Heart right ventricle (tissue), 16 donors: ENCODE measurements around the gene PARD3. TPM values are rescaled to one million over a fixed set of nuclear protein-coding genes. Genes with fewer than 3 reads are reported as not detected.
"Not testable (repeated sequence)": the region's sequence is repeated elsewhere in the genome, so short reads cannot be mapped to it uniquely, and the experiment has no call there.

Experiments
- ATAC-seq, 8 donors: fragments of 200-7000 bp; cut with Tn5 transposase; one replicate each; pipeline ENCODE4 v1.9.1; 2020; ENCODE audit warnings: mild to moderate bottlenecking in 8 of 8, moderate library complexity in 8 of 8, moderate number of reproducible peaks in 1 of 8
- DNase-seq, 2 donors: peaks; one replicate each; pipeline ENCODE4 v3.0.0-alpha.2; 2020
- H3K27ac ChIP-seq, 10 donors: fragments of 200-600 bp; sonication (generic) in 2 of 10; one replicate each; pipeline versions ENCODE4 v1.5.0 to v1.8.0; 2020 to 2022; ENCODE audit warnings: mild to moderate bottlenecking in 3 of 10
- H3K27me3 ChIP-seq, 7 donors: fragments of 200-600 bp; one replicate each; pipeline ENCODE4 v1.8.0; 2021 to 2022; ENCODE audit warnings: mild to moderate bottlenecking in 2 of 7
- H3K36me3 ChIP-seq, 9 donors: fragments of 200-600 bp; sonication (generic) in 1 of 9; one replicate each; pipeline versions ENCODE4 v1.5.0 to v1.8.0; 2020 to 2022; ENCODE audit warnings: mild to moderate bottlenecking in 2 of 9
- H3K4me1 ChIP-seq, 9 donors: fragments of 200-600 bp; sonication (generic) in 1 of 9; one replicate each; pipeline versions ENCODE4 v1.5.0 to v1.8.0; 2020 to 2022; ENCODE audit warnings: mild to moderate bottlenecking in 4 of 9
- H3K4me3 ChIP-seq, 10 donors: fragments of 200-600 bp; sonication (generic) in 2 of 10; one replicate each; pipeline versions ENCODE4 v1.5.0 to v1.8.0; 2020 to 2022; ENCODE audit warnings: mild to moderate bottlenecking in 7 of 10, moderate library complexity in 2 of 10
- H3K9me3 ChIP-seq, 11 donors: fragments of 200-600 bp in 10 of 11; sonication (generic) in 2 of 11; one replicate each; pipeline versions ENCODE4 v1.5.0 to v1.8.0; 2013 to 2022; ENCODE audit warnings: mild to moderate bottlenecking in 2 of 11, control low read depth in 1 of 11, moderate library complexity in 1 of 11
- CTCF ChIP-seq, 9 donors: fragments of 200-600 bp; sonication (generic) in 2 of 9; IDR thresholded peaks; one replicate each; pipeline versions ENCODE4 v1.5.0 to v1.8.0; 2021 to 2022; ENCODE audit warnings: antibody characterized with exemption in 9 of 9, mild to moderate bottlenecking in 5 of 9, moderate library complexity in 1 of 9
- WGBS, 2 donors: extraction: QIAGEN DNeasy Blood & Tissue Kit; methylation state at CpG; one replicate each; pipeline ENCODE4 v1.1.7; 2013; ENCODE audit warnings: inconsistent platforms in 1 of 2; 5-methylcytosine and 5-hydroxymethylcytosine counted together
- intact Hi-C, 10 donors: fragments of 100-400 bp; cut with DNase I; formaldehyde crosslinking; loops; one replicate each; pipeline versions ENCODE4 v1.11.1 to v1.14.2; 2022
- polyA plus RNA-seq, 2 donors: library from polyadenylated mRNA; stranded (reverse); fragments of 200-250 nt; gene quantifications; one replicate each; pipeline ENCODE4 v1.2.3, GENCODE V29; 2013
- total RNA-seq, 10 donors: library from RNA; stranded (reverse); fragmentation: NEBNext Ultra II Directional in 3 of 10; extraction: Animal tissue kit (Norgen Biotek cat#: 25700) in 3 of 10; gene quantifications; one replicate each; pipeline versions ENCODE4 v1.2.1 to v1.2.4, GENCODE V29; 2021 to 2023
- donor health status: Arrhythmogenic right ventricular cardiomyopathy.
- donor health status: ischemic (EF 13 %, LVEDD 7.1; RV severe dilation, severe dysfunction).
- donor health status: healthy with polysubstance abuse.
- donor health status: DM: no; HTN: yes; CAD: no.
- donor health status: DM: no; HTN: no; CAD: no.
- donor health status: ischemic (EF 25% LVEDD 6.9; RV normal size, moderate dysfunction).
- donor health status: ischemic (EF 25% LVEDD 5.7; RV mildly dilated, moderate dysfunction).
- donor health status: healthy.
- donor health status: DM: yes; HTN: yes; CAD: no.
- donor health status: Ischemic cardiomyopathy.
- donor health status: ischemic (EF 35%, LVEDD 5.7; RV mildly dilated, moderate dysfunction).
- donor health status: nonischemic (EF 11% LVEDD 7.7; RV severe dilation, severe dysfunction).
- donor health status: DM: yes; HTN: yes; CAD: no.
- donor health status: PGD.
- donor health status: ischemic (EF 29% LVEDD 5.4; RV normal size, mild dysfunction).
- donor health status: nonischemic (EF 23%, LVEDD 6.1; RV moderate dilation, normal function).

PARD3 gene
- total and polyA plus RNA-seq, 12 donors: 19.7 to 41.8 (median 34.2) TPM

- Histone ChIP-seq H3K27me3 (no peaks in the 10 kb centered on the region), H3K4me3 (no peak overlapping the region), H3K9me3 (no peaks in the 10 kb centered on the region), H3K27ac (peak overlapping the region in 5 of 10 donors; percentile 27 to 51 (median 41)), H3K4me1 (peaks cover 5 to 96% (median 61%) of the 10 kb centered on the region in 9 donors), H3K36me3 (no peaks in the 10 kb centered on the region)
- ATAC-seq (peak in 2 of 8 donors; percentile 19 to 29), DNase-seq (no peak)
- WGBS, 2 donors: 34 to 45% methylated on average over 1 of the region's 1 CpG
- intact Hi-C loops: no loop called here
- no peak for TF ChIP-seq CTCF (IDR thresholded peaks at IDR 0.05)
Measured at GRCh38 chr10:34707656-34708055, 107.4 kb downstream of the PARD3 start.

DNA sequence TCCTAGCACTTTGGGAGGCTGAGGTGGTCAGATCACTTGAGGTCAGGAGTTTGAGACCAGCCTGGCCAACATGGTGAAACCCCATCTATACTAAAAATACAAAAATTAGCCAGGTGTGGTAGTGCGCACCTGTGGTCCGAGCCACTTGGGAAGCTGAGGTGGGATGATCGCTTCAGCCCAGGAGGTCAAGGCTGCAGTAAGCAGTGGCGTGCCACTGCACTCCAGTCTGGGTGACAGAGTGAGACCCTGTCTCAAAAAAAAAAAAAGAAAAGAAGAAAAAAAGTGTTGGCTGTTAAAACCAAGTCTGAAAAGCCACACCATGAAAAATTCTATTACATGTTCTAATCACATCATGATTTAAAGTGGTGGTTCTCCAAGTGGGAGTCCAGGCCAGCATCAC, 108.1 kb downstream of the PARD3 start:
- H3K4me3 ChIP-seq, H3K36me3 ChIP-seq, ATAC-seq, DNase-seq, H3K9me3 ChIP-seq, H3K27me3 ChIP-seq, intact Hi-C loops: not testable (repeated sequence)
- Histone ChIP-seq H3K4me1 (peaks cover 2 to 97% (median 56%) of the 10 kb centered on the region in 9 donors), H3K27ac (peak overlapping the region in 5 of 10 donors; percentile 27 to 51 (median 41))
- 95 to 96% methylated on average over 4 of the region's 4 CpGs for WGBS, 2 donors

- H3K36me3 ChIP-seq: no peaks in the 10 kb centered on the region
- intact Hi-C loops: no loop called here
- no peaks in the 10 kb centered on the region for H3K9me3 ChIP-seq
- no peak overlapping the region for H3K4me3 ChIP-seq
- WGBS, 2 donors: 54% methylated on average over 3 of the region's 3 CpGs
- peak in 2 of 8 donors; percentile 5 to 10 for ATAC-seq
- H3K4me1 ChIP-seq: peaks cover 2 to 92% (median 48%) of the 10 kb centered on the region in 9 donors
- no peak for DNase-seq
- H3K27ac ChIP-seq: peak overlapping the region in 9 of 10 donors; percentile 23 to 56 (median 39)
- no peak for TF ChIP-seq CTCF (IDR thresholded peaks at IDR 0.05)
- no peaks in the 10 kb centered on the region for H3K27me3 ChIP-seq
Measured at GRCh38 chr10:34706147-34706546, 108.9 kb downstream of the PARD3 start.

- Histone ChIP-seq H3K4me1 (peaks cover 2 to 86% (median 46%) of the 10 kb centered on the region in 9 donors), H3K9me3 (no peaks in the 10 kb centered on the region), H3K4me3 (no peak overlapping the region), H3K36me3 (no peaks in the 10 kb centered on the region), H3K27ac (peak overlapping the region in 8 of 10 donors; percentile 27 to 56 (median 42)), H3K27me3 (no peaks in the 10 kb centered on the region)
- ATAC-seq: no peak
- WGBS, 2 donors: 68 to 79% methylated on average over 1 of the region's 1 CpG
- no peak for DNase-seq
- TF ChIP-seq CTCF (IDR thresholded peaks at IDR 0.05): no peak
- intact Hi-C loops: no loop called here
Measured at GRCh38 chr10:34705563-34705962, 109.5 kb downstream of the PARD3 start.

GRCh38 chr10:34704526-34705184, 110.4 kb downstream of the PARD3 start:
- WGBS, 2 donors: 42 to 43% methylated on average over 2 of the region's 2 CpGs
- peak overlapping the region in 4 of 10 donors; percentile 12 to 51 (median 38) for H3K27ac ChIP-seq
- no peak for TF ChIP-seq CTCF (IDR thresholded peaks at IDR 0.05)
- intact Hi-C loops: no loop called here
- ATAC-seq: no peak
- no peaks in the 10 kb centered on the region for H3K9me3 ChIP-seq
- no peak for DNase-seq
- no peaks in the 10 kb centered on the region for H3K27me3 ChIP-seq
- no peaks in the 10 kb centered on the region for H3K36me3 ChIP-seq
- H3K4me3 ChIP-seq: no peak overlapping the region
- peaks cover 2 to 82% (median 47%) of the 10 kb centered on the region in 9 donors for H3K4me1 ChIP-seq
